GM12892 (cell line): ENCODE measurements around the gene CAVIN1.

ENCODE experiments used
- POLR2A ChIP-seq: IDR thresholded peaks from 2 replicates; pipeline ENCODE4 v1.6.1; 2011; ENCODE audit warnings: low read depth, low read length, control low read depth
- POLR2AphosphoS5 ChIP-seq: IDR thresholded peaks from 2 replicates; pipeline ENCODE4 v1.6.1; 2011; ENCODE audit warnings: low read depth, low read length, control low read depth
- TAF1 ChIP-seq: IDR thresholded peaks from 2 replicates; pipeline ENCODE4 v1.6.1; 2011; ENCODE audit warnings: low read depth, mild to moderate bottlenecking, control low read depth, low read length, borderline replicate concordance

- no peak for TF ChIP-seq POLR2AphosphoS5
- TF ChIP-seq POLR2A, result no peak
- no peak for TF ChIP-seq TAF1
Observed at GRCh38 chr17:42363231-42363630, 59.8 kb downstream of the CAVIN1 start.
